ENCODE results near the gene HNRNPK. TPM values are rescaled to one million over a fixed set of nuclear protein-coding genes. Genes with fewer than 3 reads are reported as not detected.

Gene HNRNPK
- total and polyA plus RNA-seq, 2 of the 13 experiments (the other 11 are each of a cell fraction or from before 2014, with no cell fraction given), result 321 to 712 TPM

DNA sequence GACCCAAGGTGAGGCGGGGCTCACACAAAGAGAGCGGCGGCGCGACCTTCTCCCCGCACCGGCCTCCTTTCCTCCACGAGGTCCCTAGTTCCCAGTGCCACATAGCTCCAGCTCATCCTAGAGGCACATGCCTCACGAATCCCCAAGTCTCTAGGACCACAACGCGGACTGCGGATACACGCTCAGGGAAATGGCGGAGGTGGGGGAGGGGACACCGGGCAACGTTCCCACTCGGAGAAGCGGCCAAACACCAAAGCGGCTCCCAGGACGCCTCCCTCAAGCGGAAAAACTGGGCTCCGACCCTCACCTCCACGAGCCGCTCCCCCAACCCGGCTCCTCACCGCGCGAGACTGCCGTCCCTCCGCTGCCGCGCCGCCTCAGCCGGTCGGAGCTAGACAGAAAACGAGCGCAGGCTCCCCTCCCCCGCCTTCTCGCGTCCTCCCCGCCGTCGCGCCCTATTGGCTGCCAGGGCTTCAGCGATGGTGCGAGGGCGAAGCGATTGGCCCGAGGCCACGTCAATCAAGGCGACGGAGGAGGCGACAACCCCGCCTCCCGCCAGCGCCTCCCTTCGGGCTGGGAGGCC lies at the start of gene HNRNPK (continued):
- TF ChIP-seq MXD1 (CRISPR knock-in tag; IDR thresholded peaks at IDR 0.05), result no peak; the same call in 1 of the 2 replicates
- TF ChIP-seq NFATC3 (CRISPR knock-in tag; IDR thresholded peaks at IDR 0.05), result 0 out of 2 replicates have a peak, but pooled peaks have one; percentile 9
- no peak for TF ChIP-seq NFIB (CRISPR knock-in tag; IDR thresholded peaks at IDR 0.05; ENCODE audit: borderline replicate concordance)
- TF ChIP-seq, protein P1, sequence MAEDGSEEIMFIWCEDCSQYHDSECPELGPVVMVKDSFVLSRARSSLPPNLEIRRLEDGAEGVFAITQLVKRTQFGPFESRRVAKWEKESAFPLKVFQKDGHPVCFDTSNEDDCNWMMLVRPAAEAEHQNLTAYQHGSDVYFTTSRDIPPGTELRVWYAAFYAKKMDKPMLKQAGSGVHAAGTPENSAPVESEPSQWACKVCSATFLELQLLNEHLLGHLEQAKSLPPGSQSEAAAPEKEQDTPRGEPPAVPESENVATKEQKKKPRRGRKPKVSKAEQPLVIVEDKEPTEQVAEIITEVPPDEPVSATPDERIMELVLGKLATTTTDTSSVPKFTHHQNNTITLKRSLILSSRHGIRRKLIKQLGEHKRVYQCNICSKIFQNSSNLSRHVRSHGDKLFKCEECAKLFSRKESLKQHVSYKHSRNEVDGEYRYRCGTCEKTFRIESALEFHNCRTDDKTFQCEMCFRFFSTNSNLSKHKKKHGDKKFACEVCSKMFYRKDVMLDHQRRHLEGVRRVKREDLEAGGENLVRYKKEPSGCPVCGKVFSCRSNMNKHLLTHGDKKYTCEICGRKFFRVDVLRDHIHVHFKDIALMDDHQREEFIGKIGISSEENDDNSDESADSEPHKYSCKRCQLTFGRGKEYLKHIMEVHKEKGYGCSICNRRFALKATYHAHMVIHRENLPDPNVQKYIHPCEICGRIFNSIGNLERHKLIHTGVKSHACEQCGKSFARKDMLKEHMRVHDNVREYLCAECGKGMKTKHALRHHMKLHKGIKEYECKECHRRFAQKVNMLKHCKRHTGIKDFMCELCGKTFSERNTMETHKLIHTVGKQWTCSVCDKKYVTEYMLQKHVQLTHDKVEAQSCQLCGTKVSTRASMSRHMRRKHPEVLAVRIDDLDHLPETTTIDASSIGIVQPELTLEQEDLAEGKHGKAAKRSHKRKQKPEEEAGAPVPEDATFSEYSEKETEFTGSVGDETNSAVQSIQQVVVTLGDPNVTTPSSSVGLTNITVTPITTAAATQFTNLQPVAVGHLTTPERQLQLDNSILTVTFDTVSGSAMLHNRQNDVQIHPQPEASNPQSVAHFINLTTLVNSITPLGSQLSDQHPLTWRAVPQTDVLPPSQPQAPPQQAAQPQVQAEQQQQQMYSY (CRISPR knock-in tag; IDR thresholded peaks at IDR 0.05), result no peak
- no peak for TF ChIP-seq RBAK (CRISPR knock-in tag; IDR thresholded peaks at IDR 0.05)
- TF ChIP-seq MEIS2 (CRISPR knock-in tag; IDR thresholded peaks at IDR 0.05), result no peak
- no peak for TF ChIP-seq ZNF644 (CRISPR knock-in tag; IDR thresholded peaks at IDR 0.05; ENCODE audit: low read depth)
- TF ChIP-seq ZNF225 (CRISPR knock-in tag; IDR thresholded peaks at IDR 0.05), result no peak
- no peak for TF ChIP-seq ZZZ3 (CRISPR knock-in tag; IDR thresholded peaks at IDR 0.05; ENCODE audit: borderline replicate concordance)
- peak; percentile 9; the same call in 1 of the 2 replicates for TF ChIP-seq KDM2A (CRISPR knock-in tag; IDR thresholded peaks at IDR 0.05; ENCODE audit: borderline replicate concordance, low read depth)
- TF ChIP-seq PHF5A (CRISPR knock-in tag; IDR thresholded peaks at IDR 0.05; ENCODE audit: low read depth, unreplicated experiment), result no peak
- TF ChIP-seq SP5 (CRISPR knock-in tag; IDR thresholded peaks at IDR 0.05; ENCODE audit: borderline replicate concordance, low read depth), result no peak
- TF ChIP-seq ARID4A (CRISPR knock-in tag; IDR thresholded peaks at IDR 0.05; ENCODE audit: borderline replicate concordance), result no peak; the same call in 1 of the 2 replicates
- TF ChIP-seq, protein P2, sequence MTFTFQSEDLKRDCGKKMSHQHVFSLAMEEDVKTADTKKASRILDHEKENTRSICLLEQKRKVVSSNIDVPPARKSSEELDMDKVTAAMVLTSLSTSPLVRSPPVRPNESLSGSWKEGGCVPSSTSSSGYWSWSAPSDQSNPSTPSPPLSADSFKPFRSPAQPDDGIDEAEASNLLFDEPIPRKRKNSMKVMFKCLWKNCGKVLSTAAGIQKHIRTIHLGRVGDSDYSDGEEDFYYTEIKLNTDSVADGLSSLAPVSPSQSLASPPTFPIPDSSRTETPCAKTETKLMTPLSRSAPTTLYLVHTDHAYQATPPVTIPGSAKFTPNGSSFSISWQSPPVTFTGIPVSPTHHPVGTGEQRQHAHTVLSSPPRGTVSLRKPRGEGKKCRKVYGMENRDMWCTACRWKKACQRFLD (CRISPR knock-in tag; IDR thresholded peaks at IDR 0.05; ENCODE audit: borderline replicate concordance), result no peak
- no peak for TF ChIP-seq SIN3B (IDR thresholded peaks at IDR 0.05; ENCODE audit: low read length)
- peak; percentile 19; the same call in 1 of the 2 replicates for TF ChIP-seq ZNF761 (CRISPR knock-in tag; conservative IDR thresholded peaks at IDR 0.05)
- no peak for TF ChIP-seq ZNF747 (CRISPR knock-in tag; IDR thresholded peaks at IDR 0.05; ENCODE audit: borderline replicate concordance)
- no peak for TF ChIP-seq MBD4 (IDR thresholded peaks at IDR 0.05; ENCODE audit: borderline replicate concordance, low read length)
- TF ChIP-seq PCBP2 (optimal IDR thresholded peaks at IDR 0.05; ENCODE audit: low read depth, low read length, poor library complexity, severe bottlenecking), result no peak

Data from HepG2 (cell line).